GM19238 (cell line): ENCODE measurements around the gene LRRN3.
"Not testable (repeated sequence)": the region's sequence is repeated elsewhere in the genome, so short reads cannot be mapped to it uniquely, and the experiment has no call there.

Experiments
- DNase-seq: peaks from one replicate; pipeline ENCODE4 v3.0.0; 2011; ENCODE audit warnings: low spot score; ENCODE audit not compliant: insufficient read length

Gene LRRN3

DNA sequence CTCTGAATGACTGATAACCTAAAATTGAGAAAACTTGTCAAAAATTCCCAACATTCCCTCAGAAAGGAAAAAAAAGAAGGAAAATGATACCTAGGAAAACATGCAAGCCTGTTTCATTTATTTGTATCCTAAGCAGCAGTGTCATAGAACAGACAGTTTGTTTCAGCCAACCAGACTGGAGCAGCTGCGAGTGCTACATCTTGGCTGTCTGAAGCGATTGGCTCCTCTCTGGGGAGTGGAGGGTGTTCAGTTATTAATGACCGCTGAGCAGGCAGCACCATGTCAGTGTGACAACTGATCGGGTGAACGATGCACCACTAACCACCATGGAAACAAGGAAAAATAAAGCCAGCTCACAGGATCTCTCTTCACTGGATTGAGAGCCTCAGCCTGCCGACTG is at the start of gene LRRN3:
TSS of gene LRRN3 (plus strand) at position 282 of the 400 bp plus-strand sequence. CDS start 31,646 bp downstream, outside the sequence.
- DNase-seq = no peak

DNA sequence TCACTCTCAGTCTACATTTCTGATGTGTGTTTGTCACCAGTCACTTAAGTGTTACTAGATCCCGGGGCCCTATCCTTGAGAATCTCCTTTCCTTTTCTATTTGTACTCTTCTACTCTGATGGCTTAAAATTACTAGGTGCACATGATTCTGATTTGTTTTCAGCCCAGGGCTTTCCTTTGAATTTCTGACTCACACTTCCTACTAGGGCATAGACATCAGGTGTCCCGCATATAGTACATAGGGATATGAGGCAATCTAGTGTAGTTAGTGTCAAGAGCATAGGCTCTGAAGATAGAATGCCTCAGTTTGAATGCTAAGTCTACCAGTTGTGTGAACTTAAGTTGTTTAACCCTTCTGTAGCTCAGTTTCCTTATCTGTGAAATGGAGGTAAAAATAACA is 49.4 kb upstream of the LRRN3 start:
- DNase-seq = no peak

DNA sequence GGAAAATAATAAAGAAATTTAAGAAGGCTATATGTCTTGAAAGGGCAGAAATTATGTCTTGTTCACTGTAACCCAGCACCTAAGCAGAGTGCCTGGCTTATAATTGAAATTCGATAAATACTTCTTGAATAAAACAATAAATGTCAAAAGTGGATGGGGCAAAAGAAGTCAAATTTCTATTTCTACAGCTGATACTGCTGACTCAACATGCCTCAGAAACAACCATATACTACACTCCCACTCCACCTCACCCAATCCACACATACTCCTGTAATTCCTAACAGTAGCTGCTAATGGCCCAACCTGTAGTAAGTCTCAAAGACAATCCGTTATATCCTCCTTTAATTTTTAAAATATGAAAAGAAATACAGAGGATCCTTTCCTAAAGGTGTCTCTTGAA is 48.1 kb upstream of the LRRN3 start:
- no peak for DNase-seq

- DNase-seq = peak; percentile 3
Measured at GRCh38 chr7:111043561-111043960, 47.4 kb upstream of the LRRN3 start.

- no peak for DNase-seq
Measured at GRCh38 chr7:111045449-111045848, 45.5 kb upstream of the LRRN3 start.

GRCh38 chr7:111047595-111047994 is 43.3 kb upstream of the LRRN3 start:
- no peak for DNase-seq

DNA sequence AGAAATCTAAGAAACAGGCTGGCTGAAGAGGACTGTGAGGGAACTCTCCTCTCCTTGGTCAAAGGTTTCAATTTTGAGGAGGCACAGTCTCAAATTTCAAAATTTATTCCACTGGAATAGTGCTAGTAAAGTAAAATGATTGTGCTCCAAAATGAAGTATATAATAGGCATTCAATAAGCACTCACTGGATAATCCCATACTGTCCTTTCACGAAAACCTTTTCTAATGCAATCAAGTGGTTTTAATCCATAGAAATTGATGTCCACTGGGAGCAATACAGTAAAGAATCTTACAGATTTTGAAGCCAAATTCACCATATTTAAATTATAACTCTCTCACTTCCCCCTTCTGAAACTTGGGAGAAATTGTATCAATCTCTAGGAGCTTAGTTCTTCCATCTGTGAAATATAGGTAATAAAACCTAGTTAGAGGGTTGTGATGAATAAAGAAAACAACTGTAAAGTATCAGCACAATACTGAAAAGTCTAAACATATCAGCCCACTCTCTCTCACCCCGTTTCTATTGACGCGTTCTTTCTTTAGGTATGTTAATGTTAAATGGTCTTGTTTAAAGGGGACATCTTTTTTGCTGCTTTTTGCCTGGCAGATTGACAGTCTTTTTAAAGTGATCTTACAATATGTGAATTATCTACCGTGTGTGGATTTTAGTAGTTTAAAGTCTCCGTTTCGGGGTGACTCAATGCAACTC is 40.8 kb upstream of the LRRN3 start:
- no peak for DNase-seq

GRCh38 chr7:111050875-111051416 is 40.0 kb upstream of the LRRN3 start:
- DNase-seq = no peak

DNA sequence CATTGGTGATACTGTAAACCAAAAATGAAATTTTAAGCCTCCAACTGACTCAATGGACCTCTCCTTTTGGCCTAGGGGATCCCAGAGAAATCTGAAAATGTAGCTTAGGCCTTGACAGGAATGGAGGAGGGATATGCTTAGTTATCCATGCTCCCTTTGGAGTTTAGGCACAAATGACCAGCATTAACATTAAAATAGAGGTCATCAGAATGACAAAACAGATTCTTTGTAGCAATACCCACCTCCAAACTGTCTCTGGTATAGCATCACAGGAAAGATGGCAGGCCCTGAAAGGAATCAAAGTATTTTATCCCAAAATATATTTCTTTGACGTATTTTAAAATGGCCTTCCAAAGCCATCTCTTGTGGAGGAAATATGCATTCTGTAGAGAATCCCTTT is 39.1 kb upstream of the LRRN3 start:
- DNase-seq = no peak

DNA sequence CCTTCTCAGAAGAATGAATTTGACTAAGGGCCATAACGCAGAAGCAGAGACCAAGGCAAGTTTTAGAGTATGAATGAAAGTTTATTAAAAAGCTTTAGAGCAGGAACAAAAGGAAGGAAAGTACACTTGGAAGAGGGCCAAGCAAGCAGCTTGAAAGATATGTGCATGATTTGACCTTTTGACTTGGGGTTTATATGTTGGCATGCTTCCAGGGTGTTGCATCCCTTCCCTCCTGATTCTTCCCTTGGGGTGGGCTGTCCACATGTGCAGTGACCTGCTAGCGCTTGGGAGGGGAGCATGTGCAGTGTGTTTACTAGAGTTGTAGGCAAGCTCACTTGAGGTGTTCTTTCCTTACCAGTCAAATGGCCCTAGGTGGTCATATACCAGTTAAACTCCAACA is 37.9 kb upstream of the LRRN3 start:
- DNase-seq = no peak

DNA sequence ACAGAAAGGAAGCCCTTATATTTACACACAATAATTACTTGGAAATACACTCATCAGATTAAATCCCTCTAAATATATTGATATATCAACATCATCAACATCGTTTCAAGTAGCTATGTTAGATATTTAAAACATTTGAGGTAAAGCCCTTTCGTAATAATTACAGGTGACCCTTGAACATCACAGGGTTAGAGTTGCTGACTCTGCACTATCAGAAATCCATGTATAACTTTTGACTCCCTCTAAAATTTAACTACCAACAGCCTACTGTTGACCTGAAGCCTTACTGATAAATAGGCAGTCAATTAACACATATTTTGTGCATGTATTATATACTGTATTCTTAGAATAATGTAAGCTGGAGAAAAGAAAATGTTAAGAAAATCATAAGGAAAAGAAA is 34.6 kb upstream of the LRRN3 start:
- DNase-seq = no peak

GRCh38 chr7:111057066-111057465 is 33.9 kb upstream of the LRRN3 start:
- DNase-seq = no peak

DNA sequence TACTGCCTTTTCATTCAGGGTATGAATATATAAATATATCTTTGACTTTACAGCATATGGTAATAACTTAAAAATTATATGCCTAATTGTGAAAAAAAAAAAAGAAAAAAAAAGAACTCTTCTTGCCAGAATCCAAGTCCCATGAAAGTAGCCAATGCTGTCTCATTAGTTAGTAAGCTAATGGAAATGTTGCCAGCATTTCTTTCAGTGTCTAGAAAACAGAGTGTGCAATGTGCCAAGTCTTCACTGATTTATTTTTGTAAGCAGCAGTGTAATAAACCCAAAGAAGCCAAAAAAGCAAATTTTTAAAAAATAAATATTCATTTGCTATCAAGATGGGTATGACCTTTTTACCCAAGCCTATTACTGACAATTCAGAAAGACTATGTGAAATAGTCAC is 31.1 kb upstream of the LRRN3 start:
- no peak for DNase-seq

DNA sequence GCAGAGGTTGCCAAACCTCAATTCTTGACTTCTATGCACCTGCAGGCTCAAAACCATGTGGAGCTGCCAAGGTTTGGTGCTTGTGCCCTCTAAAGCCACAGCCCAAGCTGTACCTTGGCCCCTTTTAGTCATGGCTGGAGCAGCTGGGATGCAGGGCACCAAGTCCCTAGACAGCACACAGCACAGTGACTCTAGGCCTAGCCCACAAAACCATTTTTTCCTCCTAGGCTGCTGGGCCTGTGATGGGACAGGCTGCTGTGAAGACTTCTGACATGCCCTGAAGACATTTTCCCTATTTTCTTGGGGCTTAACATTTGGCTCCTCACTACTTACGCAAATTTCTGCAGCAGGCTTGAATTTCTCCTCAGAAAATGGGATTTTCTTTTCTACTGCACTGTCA is 27.8 kb upstream of the LRRN3 start:
- DNase-seq = no peak

GRCh38 chr7:111067251-111067650 is 23.7 kb upstream of the LRRN3 start:
- no peak for DNase-seq

DNA sequence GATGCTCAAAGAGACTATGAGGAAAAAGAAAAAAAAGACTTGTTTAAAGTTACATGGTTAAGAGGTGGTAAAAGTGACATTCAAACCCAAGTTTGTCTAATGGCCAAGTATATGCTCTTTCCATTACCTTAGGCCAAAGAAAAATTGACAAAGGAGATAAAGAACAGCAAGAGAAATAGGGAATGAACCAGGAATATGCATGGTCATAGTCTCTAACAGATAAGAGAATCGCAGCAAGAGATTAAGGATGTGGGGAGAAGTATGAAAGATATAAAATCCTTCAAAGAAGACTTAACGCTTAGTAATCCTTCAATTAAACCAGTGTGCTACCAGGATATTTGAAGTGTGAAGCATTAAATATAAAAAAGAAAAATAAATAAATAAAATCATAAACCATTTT is 23.2 kb upstream of the LRRN3 start:
- DNase-seq = no peak

- DNase-seq = no peak
Measured at GRCh38 chr7:111068618-111069017, 22.3 kb upstream of the LRRN3 start.

DNA sequence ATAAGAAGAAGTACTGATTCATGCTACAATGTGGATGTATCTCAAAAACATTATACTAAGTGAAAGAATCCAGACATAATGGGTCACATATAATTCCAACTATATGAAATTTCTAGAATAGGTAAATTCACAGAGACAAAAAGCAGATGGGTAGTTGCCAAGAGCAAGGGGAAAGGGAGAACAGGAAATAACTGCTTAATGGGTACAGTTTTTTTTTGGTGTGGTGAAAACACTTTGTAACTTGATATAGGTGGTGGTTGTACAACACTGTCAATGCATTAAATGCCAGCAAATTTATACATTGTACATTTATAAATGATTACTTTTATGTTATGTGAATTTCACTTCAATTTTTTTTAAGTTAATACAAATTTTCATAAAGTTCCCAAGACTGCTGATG is 19.4 kb upstream of the LRRN3 start:
- DNase-seq = no peak

DNA sequence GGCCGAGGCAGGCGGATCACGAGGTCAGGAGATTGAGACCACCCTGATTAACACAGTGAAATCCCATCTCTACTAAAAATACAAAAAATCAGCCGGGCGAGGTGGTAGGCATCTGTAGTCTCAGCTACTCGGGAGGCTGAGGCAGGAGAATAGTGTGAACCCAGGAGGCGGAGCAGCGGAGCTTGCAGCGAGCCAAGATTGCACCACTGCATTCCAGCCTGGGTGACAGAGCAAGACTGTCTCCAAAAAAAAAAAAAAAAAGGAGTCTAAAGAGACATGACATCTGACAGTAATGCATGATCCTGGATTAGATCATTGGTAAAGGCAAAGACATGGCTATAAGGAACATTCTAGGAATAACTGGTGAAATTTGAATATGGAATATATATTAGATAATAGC is 18.3 kb upstream of the LRRN3 start:
- not testable (repeated sequence) for DNase-seq

GRCh38 chr7:111074071-111074747 is 16.7 kb upstream of the LRRN3 start:
- DNase-seq = no peak

DNA sequence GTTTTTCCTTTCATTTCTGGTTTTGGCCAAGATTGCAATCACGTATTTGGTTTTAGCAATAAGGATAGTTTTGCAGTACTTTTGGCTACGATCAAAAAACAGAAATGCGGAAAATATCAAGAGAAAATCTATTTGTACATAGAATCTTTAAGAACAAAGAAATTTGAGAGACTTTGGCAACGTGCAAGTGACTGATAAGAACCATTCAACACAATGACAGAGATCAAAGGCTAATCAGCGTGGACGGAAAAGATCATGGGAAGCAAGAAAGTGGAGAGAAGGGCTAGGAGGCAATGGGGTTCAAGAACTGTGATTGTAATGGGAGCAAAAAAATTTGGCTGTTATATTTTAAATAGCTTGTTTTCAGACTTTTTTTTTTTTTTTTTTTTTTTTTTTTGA is 16.2 kb upstream of the LRRN3 start:
- no peak for DNase-seq

DNA sequence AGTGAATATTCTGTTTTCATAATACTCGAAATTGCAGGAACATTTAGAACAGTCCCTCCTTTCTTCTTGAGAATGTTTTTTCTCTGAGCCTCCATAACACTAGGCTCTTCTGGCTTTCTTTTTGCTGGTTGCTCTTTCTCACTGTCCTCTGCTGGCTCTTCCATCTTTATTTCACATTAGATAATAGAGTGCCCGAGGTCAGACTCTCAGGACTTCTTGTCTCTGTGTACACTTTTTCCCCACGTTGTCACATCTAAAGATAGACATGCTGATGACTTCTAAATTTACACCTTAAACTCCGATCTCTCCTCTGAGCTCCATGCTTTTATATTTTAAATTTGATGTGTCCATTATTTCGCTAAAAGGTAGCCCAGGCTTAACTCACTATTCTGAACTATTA is 15.4 kb upstream of the LRRN3 start:
- no peak for DNase-seq

DNA sequence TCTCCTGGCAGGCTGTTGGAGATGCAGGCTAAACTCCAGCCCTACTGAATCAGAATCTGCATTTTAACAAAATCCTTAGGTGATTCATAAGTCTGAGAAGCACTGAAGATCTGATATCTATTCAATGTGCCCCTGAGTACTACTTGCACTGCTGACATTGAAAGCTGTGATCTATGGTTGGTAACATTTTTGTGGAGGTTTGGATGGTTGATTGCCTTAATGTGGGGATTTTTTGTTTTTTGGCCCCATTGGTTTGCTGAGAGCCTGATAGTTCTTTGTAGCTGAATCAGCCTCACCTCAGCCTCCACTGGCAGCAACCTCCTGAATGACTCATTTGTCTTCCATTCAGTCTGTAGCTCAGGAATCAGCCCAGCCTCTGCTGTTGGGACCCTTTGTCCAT is 14.7 kb upstream of the LRRN3 start:
- DNase-seq = no peak
